Measurements from ENCODE around the gene BLOC1S4. TPM values are rescaled to one million over a fixed set of nuclear protein-coding genes. Genes with fewer than 3 reads are reported as not detected.
"Not testable (repeated sequence)": the region's sequence is repeated elsewhere in the genome, so short reads cannot be mapped to it uniquely, and the experiment has no call there.

The BLOC1S4 gene
- total and polyA plus RNA-seq, 12 donors, result 6.5 to 31.7 (median 17.5) TPM

DNA sequence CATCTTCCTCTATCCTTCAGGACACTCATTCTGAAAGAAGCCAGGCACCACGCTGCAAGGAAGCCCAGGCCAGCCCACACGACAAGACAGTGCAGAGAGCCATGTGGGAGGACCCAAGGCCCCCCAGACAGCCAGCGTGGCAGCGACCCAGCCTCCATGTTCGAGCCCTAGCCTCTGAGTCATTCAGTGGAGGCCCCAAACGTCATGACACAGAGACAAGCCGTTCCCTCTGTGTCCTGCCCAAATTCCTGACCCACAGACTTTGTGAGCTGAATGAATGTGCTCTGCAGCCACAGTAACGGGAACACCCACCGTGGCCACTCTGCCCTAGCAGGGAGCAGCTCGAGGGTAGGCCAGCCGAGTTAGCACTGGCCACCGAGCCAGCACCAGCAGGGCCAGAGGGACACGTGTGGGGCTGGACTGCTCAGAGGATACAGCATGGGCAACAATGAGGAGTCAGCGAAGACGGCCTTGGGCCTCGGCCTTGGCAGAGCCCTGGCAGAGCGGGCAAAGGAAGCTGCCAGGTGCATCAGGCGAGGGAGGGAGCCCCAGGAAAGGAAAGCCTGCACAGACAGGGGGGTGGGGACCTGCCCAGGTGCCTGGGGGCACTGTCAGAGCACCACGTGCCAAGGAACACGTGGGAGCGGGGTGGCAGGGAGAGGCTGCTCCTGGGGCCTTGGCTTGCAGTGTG is 8.6 kb downstream of the BLOC1S4 start:
- Histone ChIP-seq H3K36me3 (replicated peaks in 1 of 2) (no peaks in the 10 kb centered on the region), H3K4me3 (no peak overlapping the region), H3K4me1 (replicated peaks in 1 of 2) (peaks cover 4 to 17% of the 10 kb centered on the region in 2 donors), H3K27ac (peak overlapping the region in 4 of 5 donors; percentile 1 to 82 (median 50)), H3K9me3 (replicated peaks in 1 of 3) (no peaks in the 10 kb centered on the region), H3K27me3 (no peaks in the 10 kb centered on the region)
- WGBS, 4 donors, result 42 to 74% (median 44%) methylated on average over 11 to 21 of the region's 21 CpGs
- intact Hi-C loops (cut with DNase I), result loop anchor here (5.0 to 10.0 kb wide), 3 partner anchors 50 to 353 kb away; no protein-coding TSS in a partner anchor
- peak; percentile 71 to 90 (median 84) for DNase-seq
- TF ChIP-seq, protein P1, sequence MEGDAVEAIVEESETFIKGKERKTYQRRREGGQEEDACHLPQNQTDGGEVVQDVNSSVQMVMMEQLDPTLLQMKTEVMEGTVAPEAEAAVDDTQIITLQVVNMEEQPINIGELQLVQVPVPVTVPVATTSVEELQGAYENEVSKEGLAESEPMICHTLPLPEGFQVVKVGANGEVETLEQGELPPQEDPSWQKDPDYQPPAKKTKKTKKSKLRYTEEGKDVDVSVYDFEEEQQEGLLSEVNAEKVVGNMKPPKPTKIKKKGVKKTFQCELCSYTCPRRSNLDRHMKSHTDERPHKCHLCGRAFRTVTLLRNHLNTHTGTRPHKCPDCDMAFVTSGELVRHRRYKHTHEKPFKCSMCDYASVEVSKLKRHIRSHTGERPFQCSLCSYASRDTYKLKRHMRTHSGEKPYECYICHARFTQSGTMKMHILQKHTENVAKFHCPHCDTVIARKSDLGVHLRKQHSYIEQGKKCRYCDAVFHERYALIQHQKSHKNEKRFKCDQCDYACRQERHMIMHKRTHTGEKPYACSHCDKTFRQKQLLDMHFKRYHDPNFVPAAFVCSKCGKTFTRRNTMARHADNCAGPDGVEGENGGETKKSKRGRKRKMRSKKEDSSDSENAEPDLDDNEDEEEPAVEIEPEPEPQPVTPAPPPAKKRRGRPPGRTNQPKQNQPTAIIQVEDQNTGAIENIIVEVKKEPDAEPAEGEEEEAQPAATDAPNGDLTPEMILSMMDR (IDR thresholded peaks at IDR 0.05), result no peak
- TF ChIP-seq POLR2A (IDR thresholded peaks at IDR 0.05), result peak in 1 of 2 donors; percentile 28

DNA sequence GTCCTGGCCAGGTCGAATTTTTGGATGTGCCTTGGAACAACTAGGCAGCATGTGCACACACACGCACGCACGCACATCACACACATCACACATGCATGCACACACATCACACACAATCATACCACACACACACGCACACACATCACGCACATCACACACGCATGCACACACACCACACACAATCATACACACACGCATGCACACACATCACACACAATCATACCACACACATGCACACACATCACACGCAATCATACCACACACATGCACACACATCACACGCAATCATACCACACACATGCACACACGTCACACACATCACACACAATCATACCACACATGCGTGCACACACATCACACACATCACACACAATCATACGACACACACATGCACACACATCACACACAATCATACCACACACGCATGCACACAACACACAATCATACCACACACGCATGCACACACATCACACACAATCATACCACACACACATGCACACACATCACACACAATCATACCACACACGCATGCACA is 9.5 kb downstream of the BLOC1S4 start:
- 88 to 91% (median 88%) methylated on average over 16 of the region's 16 CpGs for WGBS, 4 donors
- not testable (repeated sequence) for H3K4me3 ChIP-seq; H3K9me3 ChIP-seq (replicated peaks in 1 of 3); H3K36me3 ChIP-seq (replicated peaks in 1 of 2); H3K27me3 ChIP-seq; DNase-seq
- peak overlapping the region in 1 of 5 donors; percentile 82 for H3K27ac ChIP-seq
- intact Hi-C loops (cut with DNase I), result loop anchor here in 1 of 2 donors (10.0 kb wide), 1 partner anchor 49 kb away; no protein-coding TSS in a partner anchor
- H3K4me1 ChIP-seq (replicated peaks in 1 of 2), result peaks cover 4 to 12% of the 10 kb centered on the region in 2 donors

DNA sequence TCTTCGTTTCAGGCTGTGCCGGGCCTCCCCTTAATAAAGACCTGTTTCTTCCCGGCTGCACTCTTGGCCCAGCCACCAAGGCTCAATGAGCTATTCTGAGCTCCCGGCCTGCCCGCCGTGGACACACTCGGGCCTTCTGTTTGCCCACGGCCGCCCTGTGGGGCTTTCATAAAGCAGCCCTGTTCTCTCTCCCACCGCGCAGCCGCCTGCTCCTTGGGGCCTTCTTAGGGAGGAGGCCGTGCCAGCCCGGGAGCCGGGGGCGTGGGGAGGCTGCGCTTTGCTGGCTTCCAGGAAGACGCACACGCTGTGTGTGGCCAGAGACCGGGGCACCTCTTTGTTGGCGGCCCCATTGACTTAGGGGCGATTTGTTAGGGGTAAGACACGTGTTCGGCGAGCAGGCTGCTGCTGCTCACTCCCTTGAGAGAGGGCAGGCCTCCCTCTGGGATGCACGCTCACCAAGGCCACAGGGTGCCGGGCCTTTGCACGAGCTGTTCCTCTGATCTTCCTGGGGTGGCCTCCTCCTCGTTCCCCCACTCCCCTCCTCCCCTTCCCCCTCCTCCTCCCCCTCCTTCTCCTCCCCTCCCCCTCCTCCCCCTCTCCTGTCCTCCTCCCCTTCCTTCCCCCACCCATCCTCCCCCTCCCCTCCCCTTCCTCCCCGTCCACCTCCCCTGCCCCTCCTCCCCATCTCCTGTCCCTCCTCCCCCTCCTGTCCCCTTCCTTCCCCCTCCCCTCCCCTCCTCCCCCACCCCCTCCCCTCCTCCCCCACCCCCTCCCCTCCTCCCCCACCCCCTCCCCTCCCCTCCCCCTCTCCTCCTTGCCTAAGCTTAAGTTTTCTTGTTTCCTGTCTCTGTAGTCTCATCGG is 11.3 kb downstream of the BLOC1S4 start:
- peaks cover 5 to 13% of the 10 kb centered on the region in 2 donors for H3K4me1 ChIP-seq (replicated peaks in 1 of 2)
- no peaks in the 10 kb centered on the region for H3K9me3 ChIP-seq (replicated peaks in 1 of 3)
- TF ChIP-seq POLR2A (IDR thresholded peaks at IDR 0.05), result no peak
- TF ChIP-seq, protein P1 (IDR thresholded peaks at IDR 0.05), result no peak
- H3K36me3 ChIP-seq (replicated peaks in 1 of 2), result no peaks in the 10 kb centered on the region
- 47 to 74% (median 63%) methylated on average over 18 to 30 of the region's 31 CpGs for WGBS, 4 donors
- peak in 5 of 7 donors; percentile 23 to 53 (median 50) for DNase-seq
- intact Hi-C loops (cut with DNase I), result loop anchor here in 1 of 2 donors (10.0 kb wide), 1 partner anchor 47 kb away; no protein-coding TSS in a partner anchor
- no peak overlapping the region for H3K4me3 ChIP-seq
- H3K27me3 ChIP-seq, result no peaks in the 10 kb centered on the region
- H3K27ac ChIP-seq, result peak overlapping the region in 1 of 5 donors; percentile 52

DNA sequence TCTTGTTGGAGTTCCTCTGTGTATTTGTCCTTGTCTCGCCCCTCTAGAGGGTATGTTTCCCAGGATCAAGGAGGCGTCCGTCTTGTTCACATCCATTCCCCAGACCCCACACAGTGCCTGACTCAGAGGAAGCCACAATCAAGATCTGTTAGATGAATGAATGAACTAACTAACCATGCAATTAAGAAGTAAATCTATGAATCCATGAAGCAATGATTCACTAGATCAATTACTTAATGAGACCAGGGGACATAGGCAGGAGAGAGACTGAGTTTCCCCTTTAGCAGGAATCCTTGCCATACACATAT is 11.9 kb downstream of the BLOC1S4 start:
- TF ChIP-seq POLR2A (IDR thresholded peaks at IDR 0.05), result no peak
- TF ChIP-seq, protein P1 (IDR thresholded peaks at IDR 0.05), result no peak
- peak in 1 of 7 donors; percentile 28 for DNase-seq
- Histone ChIP-seq H3K9me3 (replicated peaks in 1 of 3) (no peaks in the 10 kb centered on the region), H3K27ac (no peak overlapping the region), H3K4me1 (replicated peaks in 1 of 2) (peaks cover 11 to 19% of the 10 kb centered on the region in 2 donors), H3K36me3 (replicated peaks in 1 of 2) (no peaks in the 10 kb centered on the region), H3K4me3 (no peak overlapping the region), H3K27me3 (no peaks in the 10 kb centered on the region)
- WGBS, 4 donors, result 58 to 85% (median 78%) methylated on average over 3 of the region's 3 CpGs
- intact Hi-C loops (cut with DNase I), result loop anchor here in 1 of 2 donors (10.0 kb wide), 1 partner anchor 47 kb away; no protein-coding TSS in a partner anchor
